GM23338 (cell line): ENCODE data around the gene AP1G1. TPM values are rescaled to one million over a fixed set of nuclear protein-coding genes. Genes with fewer than 3 reads are reported as not detected.

Experiments
- ATAC-seq: fragments of 200-7000 bp; cut with Tn5 transposase; 3 replicates; pipeline ENCODE4 v1.9.1; 2020
- DNase-seq: peaks from one replicate; pipeline ENCODE4 v3.0.0-alpha.2; 2015; ENCODE audit warnings: low spot score
- H2AFZ ChIP-seq: fragments of 200-600 bp; sonication (generic); 2 replicates; pipeline ENCODE4 v1.8.0; 2016; ENCODE audit warnings: antibody characterized with exemption, mild to moderate bottlenecking, moderate library complexity
- H3F3A ChIP-seq: fragments of 200-600 bp; sonication (generic); replicated peaks from 2 replicates; pipeline ENCODE4 v1.8.0; 2017; ENCODE audit warnings: antibody characterized with exemption, mixed run types, low read depth
- H3K27ac ChIP-seq: fragments of 200-600 bp; sonication (generic); 2 replicates; pipeline ENCODE4 v1.6.1; 2016; ENCODE audit warnings: low read depth
- H3K27me3 ChIP-seq: fragments of 200-600 bp; sonication (generic); 2 replicates; pipeline ENCODE4 v1.8.0; 2016; ENCODE audit warnings: mild to moderate bottlenecking, mixed run types, moderate library complexity; ENCODE audit not compliant: insufficient read depth
- H3K36me3 ChIP-seq: fragments of 200-600 bp; sonication (generic); 2 replicates; pipeline ENCODE4 v1.8.0; 2016; ENCODE audit warnings: mild to moderate bottlenecking; ENCODE audit not compliant: insufficient read depth
- H3K4me1 ChIP-seq: fragments of 200-600 bp; sonication (generic); 2 replicates; pipeline ENCODE4 v1.8.0; 2016; ENCODE audit warnings: mild to moderate bottlenecking, moderate library complexity; ENCODE audit not compliant: insufficient read depth
- H3K4me2 ChIP-seq: fragments of 200-600 bp; sonication (generic); 2 replicates; pipeline ENCODE4 v1.7.1; 2017; ENCODE audit warnings: mixed run types
- H3K4me3 ChIP-seq: fragments of 200-600 bp; sonication (generic); 2 replicates; pipeline ENCODE4 v1.6.1; 2016; ENCODE audit warnings: mixed run types
- H3K79me2 ChIP-seq: fragments of 200-600 bp; sonication (generic); replicated peaks from 2 replicates; pipeline ENCODE4 v1.8.0; 2017; ENCODE audit warnings: mild to moderate bottlenecking; ENCODE audit not compliant: insufficient read depth
- H3K9me2 ChIP-seq: fragments of 200-600 bp; sonication (generic); 2 replicates; pipeline ENCODE4 v1.8.0; 2017; ENCODE audit not compliant: insufficient read depth
- H4K20me1 ChIP-seq: fragments of 200-600 bp; sonication (generic); replicated peaks from 2 replicates; pipeline ENCODE4 v1.8.0; 2017; ENCODE audit warnings: mild to moderate bottlenecking; ENCODE audit not compliant: insufficient read depth
- H3K27ac Mint-ChIP-seq: 2 replicates; pipeline ENCODE4 v1.8.0; 2020; ENCODE audit warnings: inconsistent platforms, mild to moderate bottlenecking, moderate library complexity, mixed read lengths
- H3K27me3 Mint-ChIP-seq: 3 replicates; pipeline ENCODE4 v1.8.0; 2022; ENCODE audit warnings: low read depth, mild to moderate bottlenecking, moderate library complexity, mixed read lengths, inconsistent platforms; ENCODE audit not compliant: insufficient read depth, poor library complexity
- H3K36me3 Mint-ChIP-seq: 3 replicates; pipeline ENCODE4 v1.8.0; 2021; ENCODE audit warnings: low read depth, mild to moderate bottlenecking, inconsistent platforms, moderate library complexity, mixed read lengths
- H3K4me1 Mint-ChIP-seq: 3 replicates; pipeline ENCODE4 v1.8.0; 2020; ENCODE audit warnings: mild to moderate bottlenecking, inconsistent platforms, mixed read lengths
- H3K4me3 Mint-ChIP-seq: 3 replicates; pipeline ENCODE4 v1.8.0; 2021; ENCODE audit warnings: moderate library complexity, mild to moderate bottlenecking, inconsistent platforms, mixed read lengths
- H3K9me3 Mint-ChIP-seq: 3 replicates; pipeline ENCODE4 v1.8.0; 2020; ENCODE audit warnings: moderate library complexity, mild to moderate bottlenecking, inconsistent platforms, mixed read lengths
- EZH2 ChIP-seq: fragments of 200-600 bp; sonication (generic); IDR thresholded peaks from one replicate; pipeline ENCODE4 v1.8.0; 2017; ENCODE audit warnings: antibody characterized with exemption, mild to moderate bottlenecking, low read depth; ENCODE audit not compliant: unreplicated experiment
- EZH2phosphoT487 ChIP-seq: fragments of 200-600 bp; sonication (generic); IDR thresholded peaks from one replicate; pipeline ENCODE4 v1.8.1; 2018; ENCODE audit warnings: antibody characterized with exemption; ENCODE audit not compliant: unreplicated experiment
- JUNB ChIP-seq: IDR thresholded peaks from one replicate; pipeline ENCODE4 v1.6.1; 2016; ENCODE audit warnings: antibody characterized with exemption; ENCODE audit not compliant: unreplicated experiment
- POLR2AphosphoS5 ChIP-seq: IDR thresholded peaks from 2 replicates; pipeline ENCODE4 v1.6.1; 2016; ENCODE audit warnings: antibody characterized with exemption, low read depth
- REST ChIP-seq: IDR thresholded peaks from one replicate; pipeline ENCODE4 v1.6.1; 2018; ENCODE audit warnings: antibody characterized with exemption; ENCODE audit not compliant: unreplicated experiment
- STAT1 ChIP-seq: IDR thresholded peaks from one replicate; pipeline ENCODE4 v1.6.1; 2016; ENCODE audit warnings: antibody characterized with exemption; ENCODE audit not compliant: unreplicated experiment
- ZNF114 ChIP-seq: fragments of 250-450 bp; sonication (Bioruptor Pico); IDR thresholded peaks from 2 replicates; pipeline ENCODE4 v1.5.0; 2020; ENCODE audit warnings: mild to moderate bottlenecking, moderate library complexity
- ZNF331 ChIP-seq: fragments of 250-450 bp; sonication (Bioruptor Pico); IDR thresholded peaks from 2 replicates; pipeline ENCODE4 v1.5.0; 2020; ENCODE audit warnings: low read depth, mild to moderate bottlenecking, moderate library complexity
- polyA plus RNA-seq: library from polyadenylated mRNA; unstranded; fragments of >200 nt; fragmentation: Nextera tagmentation; extraction: Ambion mirVana; gene quantifications from 2 replicates; pipeline ENCODE4 v1.2.1, GENCODE V29; 2016
- total RNA-seq: library from RNA; depleted of rRNA; stranded (reverse); fragments of >200 nt; shearing (Covaris generic); gene quantifications from 2 replicates; pipeline ENCODE4 v1.2.3, GENCODE V29; 2014
- TF ChIP-seq, protein P1 (sequence below): IDR thresholded peaks from 2 replicates; pipeline ENCODE4 v1.6.1; 2016; ENCODE audit warnings: antibody characterized with exemption
- TF ChIP-seq, protein P2 (sequence below): fragments of 250-450 bp; sonication (Bioruptor Pico); IDR thresholded peaks from 2 replicates; pipeline ENCODE4 v1.5.0; 2020; ENCODE audit warnings: mild to moderate bottlenecking, moderate library complexity

The AP1G1 gene
- total and polyA plus RNA-seq, 2 experiments from 2014 or later = 16.3 to 73.3 TPM

- TF ChIP-seq, protein P1, sequence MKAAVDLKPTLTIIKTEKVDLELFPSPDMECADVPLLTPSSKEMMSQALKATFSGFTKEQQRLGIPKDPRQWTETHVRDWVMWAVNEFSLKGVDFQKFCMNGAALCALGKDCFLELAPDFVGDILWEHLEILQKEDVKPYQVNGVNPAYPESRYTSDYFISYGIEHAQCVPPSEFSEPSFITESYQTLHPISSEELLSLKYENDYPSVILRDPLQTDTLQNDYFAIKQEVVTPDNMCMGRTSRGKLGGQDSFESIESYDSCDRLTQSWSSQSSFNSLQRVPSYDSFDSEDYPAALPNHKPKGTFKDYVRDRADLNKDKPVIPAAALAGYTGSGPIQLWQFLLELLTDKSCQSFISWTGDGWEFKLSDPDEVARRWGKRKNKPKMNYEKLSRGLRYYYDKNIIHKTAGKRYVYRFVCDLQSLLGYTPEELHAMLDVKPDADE = no peak
- TF ChIP-seq EZH2 (no peak), JUNB (no peak), ZNF331 (no peak), POLR2AphosphoS5 (no peak), REST (no peak), STAT1 (no peak)
Observed at GRCh38 chr16:71754108-71754507, 54.5 kb downstream of the AP1G1 start (continued).

DNA sequence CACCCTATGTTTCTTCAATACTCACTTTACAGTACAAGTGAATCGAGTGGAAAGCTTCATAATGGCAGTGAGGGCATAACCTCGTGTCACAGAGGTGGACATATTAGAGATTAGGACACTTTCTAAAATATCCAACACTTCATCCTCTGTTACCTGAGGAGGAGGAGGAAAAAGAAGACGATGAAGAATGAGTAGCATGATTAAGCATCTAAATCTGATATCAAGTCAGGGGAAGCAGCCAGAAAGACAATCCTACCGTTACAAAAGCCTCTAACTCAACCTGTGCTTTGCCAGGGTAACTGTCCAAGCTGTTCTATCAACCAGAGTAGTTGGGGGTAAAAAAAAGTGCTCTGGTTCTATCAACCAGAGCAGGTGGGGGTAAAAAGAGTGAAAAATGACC is 60.4 kb downstream of the AP1G1 start:
- Histone ChIP-seq H3K4me3 (no peak overlapping the region), H3K4me2 (no peak overlapping the region), H3K79me2 (no peaks in the 10 kb centered on the region), H4K20me1 (no peaks in the 10 kb centered on the region; the same call in 1 of the 2 replicates), H2AFZ (no peak overlapping the region), H3K36me3 (peaks cover 17% of the 10 kb centered on the region), H3K27ac (peak overlapping the region; percentile 20; the same call in 1 of the 2 replicates), H3K4me1 (no peaks in the 10 kb centered on the region), H3F3A (peaks cover 9% of the 10 kb centered on the region), H3K9me2 (no peaks in the 10 kb centered on the region), H3K27me3 (no peaks in the 10 kb centered on the region)
- H3K4me1 Mint-ChIP-seq = no peaks in the 10 kb centered on the region
- ATAC-seq (no peak), DNase-seq (no peak)
- no peaks in the 10 kb centered on the region for H3K9me3 Mint-ChIP-seq
- no peak overlapping the region for H3K27ac Mint-ChIP-seq
- peaks cover 47% of the 10 kb centered on the region for H3K36me3 Mint-ChIP-seq
- H3K27me3 Mint-ChIP-seq = peaks cover 2% of the 10 kb centered on the region
- H3K4me3 Mint-ChIP-seq = no peak overlapping the region
- TF ChIP-seq ZNF114 (CRISPR knock-in tag) = no peak
- no peak for TF ChIP-seq EZH2
- no peak for TF ChIP-seq EZH2phosphoT487
- no peak for TF ChIP-seq JUNB
- no peak for TF ChIP-seq STAT1
- no peak for TF ChIP-seq REST
- TF ChIP-seq, protein P2, sequence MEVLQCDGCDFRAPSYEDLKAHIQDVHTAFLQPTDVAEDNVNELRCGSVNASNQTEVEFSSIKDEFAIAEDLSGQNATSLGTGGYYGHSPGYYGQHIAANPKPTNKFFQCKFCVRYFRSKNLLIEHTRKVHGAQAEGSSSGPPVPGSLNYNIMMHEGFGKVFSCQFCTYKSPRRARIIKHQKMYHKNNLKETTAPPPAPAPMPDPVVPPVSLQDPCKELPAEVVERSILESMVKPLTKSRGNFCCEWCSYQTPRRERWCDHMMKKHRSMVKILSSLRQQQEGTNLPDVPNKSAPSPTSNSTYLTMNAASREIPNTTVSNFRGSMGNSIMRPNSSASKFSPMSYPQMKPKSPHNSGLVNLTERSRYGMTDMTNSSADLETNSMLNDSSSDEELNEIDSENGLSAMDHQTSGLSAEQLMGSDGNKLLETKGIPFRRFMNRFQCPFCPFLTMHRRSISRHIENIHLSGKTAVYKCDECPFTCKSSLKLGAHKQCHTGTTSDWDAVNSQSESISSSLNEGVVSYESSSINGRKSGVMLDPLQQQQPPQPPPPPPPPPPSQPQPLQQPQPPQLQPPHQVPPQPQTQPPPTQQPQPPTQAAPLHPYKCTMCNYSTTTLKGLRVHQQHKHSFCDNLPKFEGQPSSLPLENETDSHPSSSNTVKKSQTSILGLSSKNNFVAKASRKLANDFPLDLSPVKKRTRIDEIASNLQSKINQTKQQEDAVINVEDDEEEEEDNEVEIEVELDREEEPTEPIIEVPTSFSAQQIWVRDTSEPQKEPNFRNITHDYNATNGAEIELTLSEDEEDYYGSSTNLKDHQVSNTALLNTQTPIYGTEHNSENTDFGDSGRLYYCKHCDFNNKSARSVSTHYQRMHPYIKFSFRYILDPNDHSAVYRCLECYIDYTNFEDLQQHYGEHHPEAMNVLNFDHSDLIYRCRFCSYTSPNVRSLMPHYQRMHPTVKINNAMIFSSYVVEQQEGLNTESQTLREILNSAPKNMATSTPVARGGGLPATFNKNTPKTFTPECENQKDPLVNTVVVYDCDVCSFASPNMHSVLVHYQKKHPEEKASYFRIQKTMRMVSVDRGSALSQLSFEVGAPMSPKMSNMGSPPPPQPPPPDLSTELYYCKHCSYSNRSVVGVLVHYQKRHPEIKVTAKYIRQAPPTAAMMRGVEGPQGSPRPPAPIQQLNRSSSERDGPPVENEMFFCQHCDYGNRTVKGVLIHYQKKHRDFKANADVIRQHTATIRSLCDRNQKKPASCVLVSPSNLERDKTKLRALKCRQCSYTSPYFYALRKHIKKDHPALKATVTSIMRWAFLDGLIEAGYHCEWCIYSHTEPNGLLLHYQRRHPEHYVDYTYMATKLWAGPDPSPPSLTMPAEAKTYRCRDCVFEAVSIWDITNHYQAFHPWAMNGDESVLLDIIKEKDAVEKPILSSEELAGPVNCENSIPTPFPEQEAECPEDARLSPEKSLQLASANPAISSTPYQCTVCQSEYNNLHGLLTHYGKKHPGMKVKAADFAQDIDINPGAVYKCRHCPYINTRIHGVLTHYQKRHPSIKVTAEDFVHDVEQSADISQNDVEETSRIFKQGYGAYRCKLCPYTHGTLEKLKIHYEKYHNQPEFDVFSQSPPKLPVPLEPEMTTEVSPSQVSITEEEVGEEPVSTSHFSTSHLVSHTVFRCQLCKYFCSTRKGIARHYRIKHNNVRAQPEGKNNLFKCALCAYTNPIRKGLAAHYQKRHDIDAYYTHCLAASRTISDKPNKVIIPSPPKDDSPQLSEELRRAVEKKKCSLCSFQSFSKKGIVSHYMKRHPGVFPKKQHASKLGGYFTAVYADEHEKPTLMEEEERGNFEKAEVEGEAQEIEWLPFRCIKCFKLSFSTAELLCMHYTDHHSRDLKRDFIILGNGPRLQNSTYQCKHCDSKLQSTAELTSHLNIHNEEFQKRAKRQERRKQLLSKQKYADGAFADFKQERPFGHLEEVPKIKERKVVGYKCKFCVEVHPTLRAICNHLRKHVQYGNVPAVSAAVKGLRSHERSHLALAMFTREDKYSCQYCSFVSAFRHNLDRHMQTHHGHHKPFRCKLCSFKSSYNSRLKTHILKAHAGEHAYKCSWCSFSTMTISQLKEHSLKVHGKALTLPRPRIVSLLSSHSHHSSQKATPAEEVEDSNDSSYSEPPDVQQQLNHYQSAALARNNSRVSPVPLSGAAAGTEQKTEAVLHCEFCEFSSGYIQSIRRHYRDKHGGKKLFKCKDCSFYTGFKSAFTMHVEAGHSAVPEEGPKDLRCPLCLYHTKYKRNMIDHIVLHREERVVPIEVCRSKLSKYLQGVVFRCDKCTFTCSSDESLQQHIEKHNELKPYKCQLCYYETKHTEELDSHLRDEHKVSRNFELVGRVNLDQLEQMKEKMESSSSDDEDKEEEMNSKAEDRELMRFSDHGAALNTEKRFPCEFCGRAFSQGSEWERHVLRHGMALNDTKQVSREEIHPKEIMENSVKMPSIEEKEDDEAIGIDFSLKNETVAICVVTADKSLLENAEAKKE (CRISPR knock-in tag) = no peak
- no peak for TF ChIP-seq ZNF331
- TF ChIP-seq POLR2AphosphoS5 = no peak
